HG02973 (cell line): ENCODE measurements around the gene BOD1.
"Not testable (repeated sequence)": the region's sequence is repeated elsewhere in the genome, so short reads cannot be mapped to it uniquely, and the experiment has no call there.

Source experiments
- ATAC-seq: cut with Tn5 transposase; IDR thresholded peaks from one replicate; pipeline ENCODE4 v1.9.1; 2021; ENCODE audit warnings: moderate library complexity; ENCODE audit not compliant: unreplicated experiment

The BOD1 gene

DNA sequence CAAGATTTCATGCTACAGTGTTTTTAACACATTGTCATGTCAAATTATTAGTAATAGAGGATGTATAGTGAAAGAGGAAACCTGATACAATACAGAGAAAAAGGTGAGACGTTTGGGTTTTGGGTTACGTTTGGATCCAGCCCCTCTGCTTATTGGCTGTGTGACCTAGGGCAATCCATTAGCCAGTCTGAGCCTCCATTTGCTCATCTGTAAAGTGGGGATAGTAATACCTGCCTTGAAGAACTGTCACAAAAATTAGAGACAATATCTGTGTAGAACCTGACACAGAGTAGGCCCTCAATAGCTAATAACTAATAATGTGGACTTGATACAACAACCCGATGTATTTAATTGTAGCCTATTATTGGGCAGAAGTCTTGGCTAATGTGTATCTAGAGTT, 4.3 kb upstream of the BOD1 start:
- ATAC-seq = no peak

DNA sequence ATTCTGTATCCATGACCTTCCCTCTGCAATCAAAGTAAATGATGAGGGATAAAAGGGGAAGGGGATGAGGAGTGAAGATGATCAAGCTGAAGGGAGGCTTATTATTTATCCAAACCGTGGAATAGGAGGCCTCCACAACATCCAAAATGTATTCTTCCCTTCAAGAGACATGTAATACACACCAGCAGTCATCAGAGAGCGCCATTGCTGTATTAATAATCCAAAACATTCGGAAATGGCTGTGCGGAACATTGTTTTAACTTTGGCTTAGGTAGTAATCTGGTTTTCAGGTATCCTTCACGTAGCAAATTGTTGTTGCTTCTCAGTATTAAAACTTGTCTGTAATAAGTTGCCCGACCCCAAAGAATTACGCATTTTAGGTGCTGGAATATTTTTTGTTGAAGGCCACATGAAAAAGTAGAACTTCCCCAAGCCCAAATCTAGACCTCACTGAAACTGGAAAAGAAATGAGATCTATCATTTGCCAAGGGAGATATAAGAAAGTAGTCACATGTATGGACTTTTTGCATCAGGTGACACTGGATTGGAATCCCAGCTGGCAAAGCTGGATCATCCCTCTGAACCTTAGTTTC, 2.6 kb upstream of the BOD1 start:
- ATAC-seq = no peak

DNA sequence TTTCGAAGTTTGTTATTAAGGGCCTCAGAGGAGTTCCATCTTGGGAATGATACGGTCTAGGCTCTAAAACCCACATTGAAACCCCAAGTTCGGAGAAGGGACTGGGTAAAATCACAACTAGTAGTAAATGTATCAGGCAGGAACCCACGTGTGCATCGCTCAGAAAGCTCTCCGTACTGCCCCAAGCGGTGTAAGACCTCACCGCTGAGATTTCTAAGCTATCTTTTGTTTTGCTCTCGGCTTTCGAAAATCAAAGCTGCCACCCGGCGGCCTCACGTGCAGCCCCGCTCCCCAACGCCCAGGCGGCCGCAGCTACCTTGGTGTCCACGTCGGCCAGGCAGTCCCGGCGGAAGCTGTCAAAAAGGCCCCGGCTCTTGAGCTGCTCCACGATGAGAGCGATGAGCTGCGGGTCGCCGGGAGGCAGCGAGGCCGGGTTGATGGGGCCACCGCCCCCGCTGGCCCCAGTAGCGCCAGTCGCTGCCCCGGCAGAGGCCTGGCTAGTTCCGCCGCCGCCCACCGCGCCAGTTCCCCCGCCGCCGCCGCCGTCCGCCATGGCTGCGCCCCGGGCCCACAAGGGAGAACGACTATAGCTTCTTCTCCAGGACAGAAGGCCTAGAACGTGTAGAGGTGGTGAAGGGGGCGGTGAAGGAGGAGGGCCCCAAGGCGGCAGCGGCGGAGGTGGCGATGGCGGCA, 420 bp downstream of the BOD1 start:
- ATAC-seq = peak; percentile 57

DNA sequence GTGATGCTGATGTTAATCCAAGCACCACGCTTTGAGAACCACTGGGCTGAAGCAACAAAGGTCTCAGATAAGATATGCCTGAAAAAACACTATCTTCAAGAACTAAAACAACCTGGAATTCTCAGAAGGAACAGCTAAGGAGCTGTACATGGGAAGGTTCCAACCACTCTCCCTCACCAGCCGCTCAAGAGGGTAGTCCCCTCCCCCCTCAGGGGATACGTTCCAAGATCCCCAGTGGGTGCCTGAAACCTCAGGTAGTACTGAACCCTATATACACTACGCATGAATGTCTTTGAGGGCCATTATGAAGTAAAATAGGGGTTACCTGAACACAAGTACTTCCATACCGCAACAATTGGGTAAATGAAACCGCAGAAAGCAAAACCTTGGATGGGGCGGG, 1.9 kb downstream of the BOD1 start:
- no peak for ATAC-seq

DNA sequence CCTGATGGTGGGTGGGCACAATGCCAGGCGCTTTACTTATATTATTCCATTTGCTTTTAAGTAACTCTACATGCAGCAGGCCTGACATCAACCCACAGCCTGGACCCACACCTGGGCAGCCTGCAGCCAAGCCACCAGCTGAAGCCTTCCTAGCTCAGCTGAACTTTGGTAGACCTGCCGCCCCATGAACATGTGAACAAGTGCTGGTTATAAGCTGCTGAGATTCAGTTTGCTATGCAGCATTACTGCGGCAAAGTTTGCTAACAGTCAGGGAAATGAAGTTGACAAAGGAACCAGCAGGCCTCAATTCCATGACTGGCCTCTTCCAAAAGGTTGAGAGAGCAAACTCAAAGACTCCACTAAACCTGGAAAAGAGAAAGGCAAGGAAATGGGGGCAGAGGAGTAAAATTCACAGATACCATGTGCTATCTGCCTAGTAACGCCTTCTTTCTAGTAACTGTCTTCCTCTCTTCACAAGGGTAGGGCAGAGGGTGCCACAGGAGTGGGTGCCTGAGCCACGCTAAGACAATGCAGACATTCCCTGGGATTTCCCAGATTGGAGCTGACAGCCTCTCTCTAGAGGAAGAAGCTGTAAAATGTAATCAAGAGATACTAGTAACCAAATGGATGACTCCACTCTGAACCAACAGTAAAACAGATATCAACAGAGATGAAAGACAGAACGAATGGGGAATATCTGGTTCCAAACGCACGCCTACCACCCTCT, 2.9 kb downstream of the BOD1 start:
- ATAC-seq = no peak

DNA sequence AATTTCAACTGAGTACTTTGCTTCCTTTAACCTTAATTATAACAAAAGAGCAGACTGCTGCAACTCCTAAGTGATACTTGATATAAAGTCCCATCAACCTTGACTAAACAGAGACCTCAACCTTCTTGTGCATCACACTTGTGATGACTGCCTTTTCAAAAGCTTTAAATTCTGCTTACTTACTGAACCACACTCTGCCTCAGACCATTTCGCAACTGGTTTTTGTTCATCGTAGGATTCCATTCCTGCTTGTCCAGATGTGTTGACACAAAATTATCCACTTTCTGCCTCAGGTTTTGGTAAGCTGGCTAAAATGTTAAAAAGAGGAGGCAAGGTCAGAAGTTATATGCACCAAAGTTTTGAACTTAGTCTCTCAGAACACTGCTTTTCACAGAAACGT, 3.5 kb downstream of the BOD1 start:
- ATAC-seq = no peak

DNA sequence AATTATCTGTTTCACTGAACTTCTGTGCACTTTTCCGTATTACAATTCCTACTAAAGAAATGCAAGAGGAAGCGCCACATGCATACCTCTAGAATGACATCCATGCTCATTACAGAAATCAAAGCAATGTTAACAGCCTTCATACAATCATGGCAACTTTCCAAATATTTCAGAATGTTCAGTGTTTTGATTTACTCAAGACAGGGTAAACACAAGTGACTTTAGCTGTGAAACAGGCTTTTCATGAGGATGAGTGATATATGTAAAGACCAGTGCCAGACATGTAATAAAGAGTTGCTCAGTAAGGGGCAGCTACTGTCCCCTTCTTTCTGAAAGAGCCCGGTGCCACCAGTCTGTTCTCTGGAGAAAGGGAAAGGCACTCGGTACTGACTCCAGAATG, 4.7 kb downstream of the BOD1 start:
- no peak for ATAC-seq

DNA sequence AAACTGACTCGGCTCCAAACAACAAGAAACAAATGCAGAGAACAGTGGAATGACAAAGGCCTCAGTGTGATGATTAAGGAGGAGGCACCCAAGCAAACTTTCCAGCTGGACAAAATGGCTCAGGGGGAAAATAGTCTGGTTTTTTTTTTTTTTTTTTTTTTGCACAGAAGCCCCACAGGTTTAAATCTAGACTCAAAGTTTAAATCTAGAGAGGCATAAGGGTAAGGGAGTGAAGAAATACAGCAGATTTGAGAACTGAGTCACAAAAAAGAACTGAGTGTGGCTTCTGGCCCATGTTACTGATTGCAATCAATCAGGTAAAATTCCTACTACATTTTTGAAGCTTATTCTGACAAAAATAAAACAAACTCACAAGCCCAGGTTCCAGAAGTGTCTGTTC, 12.3 kb downstream of the BOD1 start:
- ATAC-seq = no peak

DNA sequence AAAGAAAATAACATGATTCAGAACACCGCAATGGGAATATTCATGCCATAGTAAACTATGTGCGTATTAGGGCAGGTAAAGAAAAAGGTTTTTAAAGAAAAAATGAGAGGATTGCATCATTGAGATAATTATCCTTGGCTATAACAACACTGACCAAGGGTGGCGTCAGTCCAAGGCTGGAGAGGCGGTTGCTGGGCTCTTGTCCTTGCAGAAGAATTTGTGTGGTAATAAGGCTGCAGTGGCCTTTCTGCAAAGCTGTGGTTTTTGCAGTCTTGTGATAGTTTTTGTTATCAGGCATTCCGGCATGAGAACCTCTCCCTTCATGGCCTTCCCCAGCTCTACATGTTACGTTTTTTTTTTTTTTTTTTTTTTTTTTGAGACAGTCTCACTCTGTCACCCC, 14.0 kb downstream of the BOD1 start:
- no peak for ATAC-seq

DNA sequence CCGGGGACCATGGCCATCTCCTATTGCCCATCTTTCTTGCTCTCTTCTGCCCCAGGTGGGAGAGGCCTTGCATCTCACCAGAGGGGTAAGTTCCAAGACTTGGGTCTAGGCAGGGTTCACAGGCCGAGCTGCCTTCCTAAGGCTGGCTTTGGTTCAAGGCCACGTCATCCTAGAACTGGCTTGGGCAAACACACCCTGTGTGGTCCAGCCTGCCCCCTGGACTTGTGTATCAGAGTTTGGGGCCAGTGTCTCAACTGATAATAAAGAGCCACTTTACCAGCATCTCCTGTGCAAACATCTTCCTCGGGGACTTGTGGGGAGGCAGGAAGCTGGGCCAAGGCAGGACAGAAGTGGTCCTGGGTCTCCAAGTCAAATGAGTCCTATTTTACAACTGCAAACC, 17.8 kb downstream of the BOD1 start:
- ATAC-seq = no peak

DNA sequence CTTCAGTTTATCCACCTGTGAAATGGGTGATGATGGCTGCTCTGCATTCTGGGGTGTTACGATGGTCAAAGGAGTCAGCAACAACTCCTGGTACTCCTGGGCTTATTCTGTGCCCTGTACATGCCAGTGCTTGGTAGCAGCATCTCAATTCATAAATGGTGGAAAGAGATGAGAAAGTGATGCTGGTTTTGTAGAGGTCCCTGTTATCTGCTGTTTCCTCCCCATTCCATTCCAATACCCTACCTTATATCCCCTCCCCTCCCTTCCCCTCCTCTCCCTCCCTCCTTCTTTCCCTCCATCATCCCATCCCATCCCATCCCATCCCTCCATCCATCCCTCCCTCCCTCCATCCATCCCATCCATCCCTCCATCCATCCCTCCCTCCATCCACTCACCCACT, 19.1 kb downstream of the BOD1 start:
- ATAC-seq = no peak

DNA sequence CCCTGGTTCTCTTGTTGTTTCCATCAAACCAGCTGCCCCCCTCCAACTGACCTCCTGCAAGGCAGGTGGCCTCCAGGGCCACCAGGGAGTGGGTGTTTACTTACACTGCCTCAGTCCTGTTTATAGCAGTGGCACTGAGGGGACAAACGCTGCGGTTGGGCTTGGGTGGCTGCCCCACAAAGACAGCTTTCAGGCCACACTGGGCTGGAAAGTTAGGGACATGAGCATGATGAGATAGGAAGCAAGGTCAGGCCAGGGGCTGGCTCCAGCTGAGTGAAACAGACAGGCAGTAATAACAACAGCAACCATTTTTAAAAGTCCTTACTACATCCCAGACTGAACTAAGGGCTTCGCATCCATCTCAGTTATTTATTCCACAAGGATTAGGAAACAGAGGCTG, 20.6 kb downstream of the BOD1 start:
- no peak for ATAC-seq

DNA sequence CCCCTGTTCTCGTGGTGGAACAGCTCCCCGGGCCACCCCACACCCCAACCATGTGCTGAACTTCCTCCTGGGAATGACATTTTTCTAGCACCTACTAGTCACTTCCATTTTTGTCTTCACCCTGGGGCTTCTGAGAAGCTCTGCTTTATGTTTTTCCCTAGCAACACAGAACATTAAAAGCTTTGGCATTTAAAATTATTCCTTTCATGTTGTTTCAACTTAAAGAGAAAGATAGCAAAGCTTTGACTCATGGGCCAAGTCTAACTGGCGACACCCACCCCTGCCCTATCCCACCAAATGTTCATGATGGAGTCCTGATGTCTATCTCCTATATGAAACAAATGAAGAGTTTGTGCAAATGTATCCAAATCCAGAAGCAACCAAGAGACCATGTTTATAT, 22.4 kb downstream of the BOD1 start:
- no peak for ATAC-seq

DNA sequence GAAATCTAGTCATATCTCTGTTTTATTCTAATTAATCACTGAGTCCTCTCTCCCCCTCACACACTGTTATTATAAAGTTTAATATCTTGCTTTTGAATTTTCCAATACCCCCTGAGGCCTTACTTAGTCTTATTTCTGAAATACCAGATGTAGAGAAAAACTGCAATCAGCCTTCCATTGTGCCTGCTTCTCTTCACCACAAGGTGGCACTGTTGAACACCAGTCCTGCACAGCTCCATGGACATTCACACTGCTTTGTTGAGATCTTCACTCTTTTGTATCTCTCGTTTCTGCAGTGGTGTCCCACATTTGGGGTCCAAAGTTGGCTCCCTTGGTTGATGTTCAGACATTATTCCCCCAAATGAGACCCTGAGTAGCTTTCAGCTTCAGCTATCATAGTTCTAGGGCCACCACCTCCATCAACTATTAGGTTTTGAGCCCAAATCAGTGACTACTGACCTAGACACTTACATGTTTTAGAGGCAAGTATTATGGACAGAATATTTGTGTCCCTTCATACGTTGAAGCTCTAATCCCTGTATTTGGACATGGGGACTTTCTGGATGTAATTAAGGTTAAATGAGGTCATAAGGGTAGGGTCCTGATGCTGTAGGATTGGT, 24.3 kb downstream of the BOD1 start:
- ATAC-seq = no peak

DNA sequence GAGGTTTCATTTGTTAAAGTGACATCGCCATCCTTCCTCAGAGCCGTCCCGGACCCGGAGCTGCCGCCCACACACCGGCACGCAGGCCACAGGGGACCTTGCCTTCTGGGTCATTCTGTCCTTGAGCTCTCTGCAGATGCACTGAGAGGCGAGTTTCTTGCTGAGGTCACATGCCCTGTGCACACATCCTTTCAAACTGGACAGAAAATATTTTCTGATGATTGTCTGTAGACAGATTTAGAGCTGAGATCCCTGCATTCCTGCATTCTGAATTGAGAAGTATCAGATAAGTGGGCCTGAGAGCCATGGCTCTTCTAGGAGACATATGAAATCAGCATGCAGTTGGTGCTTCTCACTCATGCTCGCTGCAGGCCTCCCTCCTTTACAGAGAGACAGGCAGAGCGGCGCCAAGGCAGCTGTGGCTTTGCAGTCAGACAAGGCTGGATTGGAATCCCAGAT, 25.4 kb downstream of the BOD1 start:
- ATAC-seq = no peak

DNA sequence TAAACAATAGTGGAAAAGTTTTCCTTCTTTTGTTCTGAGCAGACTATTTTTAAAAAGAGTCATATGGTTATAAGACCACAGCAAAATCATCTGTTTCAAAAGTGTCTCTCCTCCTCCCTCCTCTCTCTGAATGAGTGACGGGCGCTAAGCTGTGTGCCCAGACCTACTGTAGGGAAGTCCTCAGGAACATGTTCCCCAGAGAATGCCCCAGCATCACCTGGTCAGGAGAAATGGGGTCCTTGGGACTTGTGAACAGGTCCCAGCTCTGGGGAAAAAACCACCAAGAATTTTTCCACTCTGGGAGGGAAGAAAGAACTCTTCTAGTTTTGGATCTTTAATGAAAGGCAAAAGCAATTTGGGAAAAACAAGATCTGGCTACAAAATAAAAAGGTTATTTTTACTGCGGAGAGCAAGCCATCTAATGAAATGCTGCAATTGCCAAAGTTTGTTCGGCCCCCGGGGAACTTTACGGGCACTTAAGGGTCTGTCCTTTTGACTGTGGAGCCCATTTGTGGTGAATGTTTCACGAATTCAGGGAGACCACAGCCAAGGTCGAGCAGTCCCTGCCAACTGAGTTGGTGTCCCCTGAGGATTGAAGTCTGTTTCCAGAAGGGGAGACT, 25.9 kb downstream of the BOD1 start:
- ATAC-seq = no peak

DNA sequence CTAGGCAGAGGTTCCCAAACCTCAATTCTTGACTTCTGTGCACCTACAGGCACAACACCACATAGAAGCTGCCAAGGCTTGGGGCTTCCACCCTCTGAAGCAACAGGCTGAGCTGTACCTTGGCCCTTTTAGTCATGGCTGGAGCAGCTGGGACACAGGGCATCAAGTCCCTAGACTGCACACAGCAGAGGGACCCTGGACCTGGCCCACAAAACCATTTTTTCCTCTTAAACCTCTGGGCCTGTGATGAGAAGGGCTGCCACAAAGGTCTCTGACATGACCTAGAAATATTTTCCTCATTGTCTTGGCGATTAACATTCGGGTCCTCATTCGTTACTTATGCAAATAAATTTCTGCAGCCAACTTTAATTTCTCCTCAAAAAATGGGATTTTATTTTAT, 30.3 kb downstream of the BOD1 start:
- not testable (repeated sequence) for ATAC-seq

DNA sequence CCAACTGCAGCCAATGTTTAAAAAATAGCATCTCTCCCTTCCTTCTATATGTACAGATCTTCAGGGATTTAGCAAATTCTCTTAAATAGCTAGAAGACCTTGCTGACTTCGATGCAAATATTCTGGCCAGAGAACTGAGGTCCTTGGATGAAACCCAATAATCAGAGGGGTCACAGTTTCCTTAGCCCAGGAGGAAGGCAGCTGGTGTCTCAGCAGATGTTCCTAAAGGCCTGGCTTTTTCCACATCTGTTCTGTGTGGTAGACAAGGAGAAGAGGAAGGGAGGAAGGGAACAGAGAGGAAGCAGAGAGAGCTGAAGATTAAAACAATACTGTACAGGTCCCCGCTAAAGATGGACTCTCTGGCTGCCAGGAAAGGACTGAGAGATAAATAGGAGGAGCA, 33.1 kb downstream of the BOD1 start:
- no peak for ATAC-seq

DNA sequence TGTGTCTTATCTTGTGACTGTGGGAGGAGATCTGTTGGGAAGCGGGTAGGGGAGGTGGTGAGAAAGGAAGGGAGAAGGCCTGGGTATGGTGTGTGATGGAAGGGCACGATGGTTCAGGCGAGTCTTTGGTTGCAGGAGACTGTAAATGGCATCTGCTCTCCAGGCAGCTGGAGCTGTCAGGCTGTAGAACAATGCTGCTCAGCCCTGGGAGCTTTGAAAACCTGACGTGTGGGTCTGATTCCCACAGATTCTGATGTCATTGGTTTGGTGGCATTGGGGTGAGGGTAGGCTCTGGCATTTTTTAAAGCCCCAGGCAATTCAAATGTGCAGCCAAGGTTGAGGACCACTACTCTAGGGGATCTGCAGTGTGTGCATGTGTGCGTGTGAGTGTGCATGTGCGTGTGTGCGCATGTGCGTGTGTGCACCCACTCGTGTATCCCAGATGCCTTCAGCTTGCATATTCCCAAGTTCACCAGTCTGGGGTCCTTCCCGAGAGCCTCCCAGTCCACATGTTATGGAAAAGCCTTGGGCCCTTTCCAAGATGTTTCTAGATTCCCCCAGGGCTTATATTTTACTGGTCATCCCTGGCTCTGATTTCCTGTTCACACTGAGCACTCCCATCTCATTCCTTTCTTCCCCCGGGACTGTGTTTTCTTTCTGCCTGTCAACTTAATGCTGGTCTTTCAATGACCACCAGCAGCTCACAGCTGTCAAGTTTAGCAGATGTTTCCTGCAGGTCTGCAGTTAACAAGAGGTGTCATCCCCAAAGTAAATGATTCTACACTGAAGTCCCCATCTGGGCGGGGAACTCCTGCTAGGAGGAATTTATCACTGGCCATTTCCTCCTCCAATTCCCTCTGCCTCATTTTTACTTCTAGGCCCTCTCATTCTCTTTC, 34.0 kb downstream of the BOD1 start:
- ATAC-seq = no peak

DNA sequence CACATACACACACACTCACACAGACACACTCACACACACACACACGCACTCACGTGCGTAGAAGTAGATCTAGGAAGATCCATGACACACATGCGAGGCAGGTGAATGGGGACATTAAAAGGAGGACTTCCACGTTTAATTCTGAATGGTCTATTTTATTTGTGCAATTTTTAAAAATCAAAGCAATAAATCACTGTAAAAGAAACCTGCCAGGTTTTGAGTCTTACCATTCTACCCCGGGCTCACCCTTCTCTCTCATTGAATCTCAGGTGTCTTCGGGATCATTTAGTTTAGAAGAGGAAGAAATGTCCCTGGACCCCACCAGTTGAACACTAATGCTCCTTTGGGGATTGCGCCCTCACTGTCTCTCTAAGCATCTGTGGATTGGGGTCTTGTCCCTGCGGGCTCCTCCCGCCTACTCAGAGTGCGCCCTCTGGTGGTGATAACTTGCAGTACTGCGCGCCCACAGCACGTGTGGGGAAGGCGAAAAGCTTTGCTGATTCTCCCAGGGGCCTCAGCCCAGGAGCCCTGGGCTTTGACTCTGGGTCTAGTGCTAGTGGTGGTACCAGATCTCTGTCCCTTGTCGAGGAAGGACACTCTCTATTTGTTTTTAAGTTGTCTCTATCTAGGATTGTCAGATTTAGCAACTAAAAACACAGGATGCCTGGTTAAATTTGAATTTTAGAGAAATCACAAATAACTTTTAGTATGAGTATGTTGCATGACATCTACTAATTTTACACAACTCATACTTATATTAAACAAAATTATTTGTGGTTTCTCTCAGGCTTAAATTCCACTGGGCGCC, 34.8 kb downstream of the BOD1 start:
- ATAC-seq = no peak
